ENCODE measurements around the gene DIP2C.

The DIP2C gene

DNA sequence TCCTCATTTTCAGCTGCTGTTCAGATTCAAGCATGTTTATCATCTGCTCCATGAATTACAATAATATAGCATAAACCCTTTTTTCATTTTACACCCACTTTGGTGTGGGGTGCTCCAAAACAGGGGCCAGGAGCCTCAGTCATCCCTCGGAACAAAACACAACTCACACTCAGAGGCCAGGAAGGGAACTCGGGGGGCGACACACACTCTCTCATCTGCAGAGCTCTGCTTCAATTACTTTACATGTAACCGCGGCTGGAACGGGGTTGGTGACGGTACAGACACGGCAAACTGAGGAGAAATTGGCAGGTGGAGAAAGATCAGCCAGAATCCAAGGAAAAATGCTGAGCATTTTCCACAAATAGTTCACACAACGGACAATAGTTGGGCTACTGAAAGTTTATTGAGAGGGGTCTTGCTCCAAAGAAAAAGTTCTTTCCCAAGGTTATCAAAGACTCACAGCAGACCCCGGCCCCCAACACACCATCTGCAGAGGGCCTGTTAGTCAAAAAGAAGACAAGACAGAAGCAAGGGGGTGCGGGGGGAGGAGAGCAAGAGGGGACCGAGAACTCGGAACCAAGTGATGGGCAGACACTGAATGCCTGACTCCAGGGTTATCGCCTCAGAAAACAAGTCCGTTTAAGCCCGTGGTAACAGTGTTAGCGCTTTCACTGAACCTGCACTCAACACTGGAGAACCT is 20.5 kb downstream of the DIP2C start:
- Histone ChIP-seq H3K4me1 (ENCODE audit: control insufficient read depth in 2 of 2, insufficient read depth in 2 of 2, low read length in 2 of 2) (no peaks in the 10 kb centered on the region), H3K27ac (ENCODE audit: low read depth in 2 of 2, low read length in 2 of 2) (no peak overlapping the region), H3K36me3 (ENCODE audit: control insufficient read depth in 2 of 2, insufficient read depth in 2 of 2, low read length in 2 of 2) (no peaks in the 10 kb centered on the region)

GRCh38 chr10:667602-668143 is 21.8 kb downstream of the DIP2C start:
- no peaks in the 10 kb centered on the region for H3K9me3 ChIP-seq (ENCODE audit: control insufficient read depth in 2 of 2, low read length in 2 of 2)
- no peaks in the 10 kb centered on the region for H3K4me1 ChIP-seq (ENCODE audit: control insufficient read depth in 2 of 2, insufficient read depth in 2 of 2, low read length in 2 of 2)
- H3K9ac ChIP-seq (ENCODE audit: low read depth in 1 of 2, low read length in 2 of 2), result no peak overlapping the region
- no peaks in the 10 kb centered on the region for H3K27me3 ChIP-seq (ENCODE audit: control insufficient read depth in 2 of 2, insufficient read depth in 2 of 2, low read length in 2 of 2)
- no peak overlapping the region for H3K4me3 ChIP-seq (ENCODE audit: low read length in 2 of 2)
- H3K27ac ChIP-seq (ENCODE audit: low read depth in 2 of 2, low read length in 2 of 2), result no peak overlapping the region
- no peaks in the 10 kb centered on the region for H3K36me3 ChIP-seq (ENCODE audit: control insufficient read depth in 2 of 2, insufficient read depth in 2 of 2, low read length in 2 of 2)

More for the DNA sequence above, 20.5 kb downstream of the DIP2C start:
- Histone ChIP-seq H3K9me3 (ENCODE audit: control insufficient read depth in 2 of 2, low read length in 2 of 2) (no peaks in the 10 kb centered on the region), H3K9ac (ENCODE audit: low read depth in 1 of 2, low read length in 2 of 2) (no peak overlapping the region), H3K4me3 (ENCODE audit: low read length in 2 of 2) (no peak overlapping the region), H3K27me3 (ENCODE audit: control insufficient read depth in 2 of 2, insufficient read depth in 2 of 2, low read length in 2 of 2) (no peaks in the 10 kb centered on the region)

- Histone ChIP-seq H3K27ac (ENCODE audit: low read depth in 2 of 2, low read length in 2 of 2) (no peak overlapping the region), H3K27me3 (ENCODE audit: control insufficient read depth in 2 of 2, insufficient read depth in 2 of 2, low read length in 2 of 2) (no peaks in the 10 kb centered on the region), H3K36me3 (ENCODE audit: control insufficient read depth in 2 of 2, insufficient read depth in 2 of 2, low read length in 2 of 2) (no peaks in the 10 kb centered on the region), H3K4me1 (ENCODE audit: control insufficient read depth in 2 of 2, insufficient read depth in 2 of 2, low read length in 2 of 2) (peaks cover 0 to 2% of the 10 kb centered on the region in 2 donors), H3K9ac (ENCODE audit: low read depth in 1 of 2, low read length in 2 of 2) (no peak overlapping the region), H3K9me3 (ENCODE audit: control insufficient read depth in 2 of 2, low read length in 2 of 2) (no peaks in the 10 kb centered on the region), H3K4me3 (ENCODE audit: low read length in 2 of 2) (no peak overlapping the region)
Observed at GRCh38 chr10:667096-667495, 22.4 kb downstream of the DIP2C start.

- Histone ChIP-seq H3K36me3 (ENCODE audit: control insufficient read depth in 2 of 2, insufficient read depth in 2 of 2, low read length in 2 of 2) (no peaks in the 10 kb centered on the region), H3K27me3 (ENCODE audit: control insufficient read depth in 2 of 2, insufficient read depth in 2 of 2, low read length in 2 of 2) (no peaks in the 10 kb centered on the region), H3K9me3 (ENCODE audit: control insufficient read depth in 2 of 2, low read length in 2 of 2) (no peaks in the 10 kb centered on the region), H3K4me1 (ENCODE audit: control insufficient read depth in 2 of 2, insufficient read depth in 2 of 2, low read length in 2 of 2) (peaks cover 5 to 7% of the 10 kb centered on the region in 2 donors), H3K9ac (ENCODE audit: low read depth in 1 of 2, low read length in 2 of 2) (no peak overlapping the region), H3K4me3 (ENCODE audit: low read length in 2 of 2) (no peak overlapping the region), H3K27ac (ENCODE audit: low read depth in 2 of 2, low read length in 2 of 2) (no peak overlapping the region)
Observed at GRCh38 chr10:666237-667012, 23.0 kb downstream of the DIP2C start.

DNA sequence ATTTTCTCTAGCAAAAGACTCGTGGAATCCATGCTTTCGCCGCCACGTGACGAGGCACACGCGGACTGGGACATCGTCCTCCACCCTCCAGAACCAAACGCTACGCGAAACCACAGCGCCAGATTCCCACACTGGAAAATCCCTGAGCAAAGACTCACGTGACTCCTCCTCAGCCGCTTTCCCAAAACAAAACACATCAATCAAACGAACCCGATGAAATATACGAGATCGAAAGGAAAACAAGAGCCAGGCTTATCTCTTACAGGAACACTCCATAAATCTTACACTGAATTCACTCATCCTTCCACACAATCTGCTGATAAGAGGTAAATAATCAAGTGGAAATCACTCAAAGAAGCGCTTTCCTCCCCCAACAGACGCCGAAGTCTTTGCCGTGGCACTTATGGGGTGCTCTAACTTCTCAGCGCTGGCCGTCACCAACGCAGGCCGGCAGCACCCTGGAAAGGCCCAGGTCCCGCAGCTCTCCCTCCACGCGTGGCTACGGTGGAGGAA is 23.8 kb downstream of the DIP2C start:
- Histone ChIP-seq H3K9me3 (ENCODE audit: control insufficient read depth in 2 of 2, low read length in 2 of 2) (no peaks in the 10 kb centered on the region), H3K27me3 (ENCODE audit: control insufficient read depth in 2 of 2, insufficient read depth in 2 of 2, low read length in 2 of 2) (no peaks in the 10 kb centered on the region), H3K36me3 (ENCODE audit: control insufficient read depth in 2 of 2, insufficient read depth in 2 of 2, low read length in 2 of 2) (no peaks in the 10 kb centered on the region), H3K9ac (ENCODE audit: low read depth in 1 of 2, low read length in 2 of 2) (no peak overlapping the region), H3K4me3 (ENCODE audit: low read length in 2 of 2) (peak overlapping the region in 1 of 2 donors; percentile 48), H3K4me1 (ENCODE audit: control insufficient read depth in 2 of 2, insufficient read depth in 2 of 2, low read length in 2 of 2) (peaks cover 13 to 14% of the 10 kb centered on the region in 2 donors), H3K27ac (ENCODE audit: low read depth in 2 of 2, low read length in 2 of 2) (no peak overlapping the region)

DNA sequence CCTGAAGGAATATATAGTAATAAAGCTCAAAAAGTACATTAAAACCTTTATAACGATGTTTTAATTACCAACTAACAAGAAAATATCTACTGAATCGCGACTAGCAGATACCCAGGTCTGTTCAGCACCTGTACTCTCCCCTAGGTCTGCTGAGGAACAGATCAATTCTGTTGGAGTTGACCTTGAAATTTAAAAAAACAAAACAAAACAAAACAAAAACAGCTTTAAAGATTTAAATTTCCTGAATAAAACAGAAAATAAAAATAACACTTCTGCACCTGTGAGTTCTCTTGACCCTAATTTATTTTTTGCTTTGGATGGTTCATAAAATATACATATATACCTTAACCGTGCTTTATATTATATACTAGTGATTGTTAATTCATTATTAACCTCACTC is 24.6 kb downstream of the DIP2C start:
- Histone ChIP-seq H3K4me1 (ENCODE audit: control insufficient read depth in 2 of 2, insufficient read depth in 2 of 2, low read length in 2 of 2) (peaks cover 14 to 15% of the 10 kb centered on the region in 2 donors), H3K4me3 (ENCODE audit: low read length in 2 of 2) (no peak overlapping the region), H3K27me3 (ENCODE audit: control insufficient read depth in 2 of 2, insufficient read depth in 2 of 2, low read length in 2 of 2) (no peaks in the 10 kb centered on the region), H3K27ac (ENCODE audit: low read depth in 2 of 2, low read length in 2 of 2) (no peak overlapping the region), H3K9ac (ENCODE audit: low read depth in 1 of 2, low read length in 2 of 2) (no peak overlapping the region), H3K36me3 (ENCODE audit: control insufficient read depth in 2 of 2, insufficient read depth in 2 of 2, low read length in 2 of 2) (no peaks in the 10 kb centered on the region), H3K9me3 (ENCODE audit: control insufficient read depth in 2 of 2, low read length in 2 of 2) (no peaks in the 10 kb centered on the region)

DNA sequence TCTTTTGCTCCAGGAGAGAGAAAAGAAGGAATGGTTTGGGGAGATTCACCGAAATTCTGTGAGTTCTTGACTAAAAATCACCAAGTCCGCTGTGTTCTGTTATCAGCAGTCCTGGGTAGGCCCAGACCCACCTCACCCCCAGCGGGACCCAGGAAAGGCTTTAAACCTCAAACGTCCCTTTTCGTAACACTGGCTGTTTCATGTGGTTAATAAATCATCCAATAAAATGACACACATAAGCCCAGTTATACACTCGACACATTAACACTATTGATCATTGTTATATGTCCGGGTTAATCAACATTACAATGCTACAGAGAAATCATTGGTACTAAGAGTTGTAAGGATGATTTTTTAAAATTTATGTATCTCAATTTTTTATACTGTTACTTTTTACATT is 25.2 kb downstream of the DIP2C start:
- no peaks in the 10 kb centered on the region for H3K9me3 ChIP-seq (ENCODE audit: control insufficient read depth in 2 of 2, low read length in 2 of 2)
- H3K4me1 ChIP-seq (ENCODE audit: control insufficient read depth in 2 of 2, insufficient read depth in 2 of 2, low read length in 2 of 2), result peaks cover 19% of the 10 kb centered on the region in 2 donors
- H3K36me3 ChIP-seq (ENCODE audit: control insufficient read depth in 2 of 2, insufficient read depth in 2 of 2, low read length in 2 of 2), result no peaks in the 10 kb centered on the region
- H3K4me3 ChIP-seq (ENCODE audit: low read length in 2 of 2), result no peak overlapping the region
- no peaks in the 10 kb centered on the region for H3K27me3 ChIP-seq (ENCODE audit: control insufficient read depth in 2 of 2, insufficient read depth in 2 of 2, low read length in 2 of 2)
- no peak overlapping the region for H3K9ac ChIP-seq (ENCODE audit: low read depth in 1 of 2, low read length in 2 of 2)
- no peak overlapping the region for H3K27ac ChIP-seq (ENCODE audit: low read depth in 2 of 2, low read length in 2 of 2)

- Histone ChIP-seq H3K4me1 (ENCODE audit: control insufficient read depth in 2 of 2, insufficient read depth in 2 of 2, low read length in 2 of 2) (peaks cover 19 to 22% of the 10 kb centered on the region in 2 donors), H3K27me3 (ENCODE audit: control insufficient read depth in 2 of 2, insufficient read depth in 2 of 2, low read length in 2 of 2) (no peaks in the 10 kb centered on the region), H3K27ac (ENCODE audit: low read depth in 2 of 2, low read length in 2 of 2) (no peak overlapping the region), H3K9ac (ENCODE audit: low read depth in 1 of 2, low read length in 2 of 2) (no peak overlapping the region), H3K9me3 (ENCODE audit: control insufficient read depth in 2 of 2, low read length in 2 of 2) (no peaks in the 10 kb centered on the region), H3K36me3 (ENCODE audit: control insufficient read depth in 2 of 2, insufficient read depth in 2 of 2, low read length in 2 of 2) (no peaks in the 10 kb centered on the region), H3K4me3 (ENCODE audit: low read length in 2 of 2) (no peak overlapping the region)
Observed at GRCh38 chr10:663831-664251, 25.6 kb downstream of the DIP2C start.

DNA sequence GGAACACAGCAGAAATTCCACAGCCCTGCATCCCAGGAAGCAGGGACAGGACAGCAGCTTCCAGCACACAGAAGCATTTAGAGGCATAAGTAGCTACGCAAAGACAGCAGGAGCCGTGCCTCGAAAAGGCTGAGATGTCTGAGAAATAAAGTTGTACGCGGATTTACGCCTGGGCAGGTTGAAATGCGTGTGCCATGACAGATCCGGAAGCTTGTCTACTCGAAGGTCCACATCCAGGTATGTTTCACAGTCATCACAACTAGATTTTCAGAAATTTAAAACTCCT is 26.1 kb downstream of the DIP2C start:
- H3K9ac ChIP-seq (ENCODE audit: low read depth in 1 of 2, low read length in 2 of 2), result no peak overlapping the region
- no peaks in the 10 kb centered on the region for H3K36me3 ChIP-seq (ENCODE audit: control insufficient read depth in 2 of 2, insufficient read depth in 2 of 2, low read length in 2 of 2)
- H3K4me1 ChIP-seq (ENCODE audit: control insufficient read depth in 2 of 2, insufficient read depth in 2 of 2, low read length in 2 of 2), result peaks cover 19 to 22% of the 10 kb centered on the region in 2 donors
- H3K9me3 ChIP-seq (ENCODE audit: control insufficient read depth in 2 of 2, low read length in 2 of 2), result no peaks in the 10 kb centered on the region
- no peak overlapping the region for H3K4me3 ChIP-seq (ENCODE audit: low read length in 2 of 2)
- H3K27ac ChIP-seq (ENCODE audit: low read depth in 2 of 2, low read length in 2 of 2), result no peak overlapping the region
- H3K27me3 ChIP-seq (ENCODE audit: control insufficient read depth in 2 of 2, insufficient read depth in 2 of 2, low read length in 2 of 2), result no peaks in the 10 kb centered on the region

Measured in mucosa of rectum (tissue), 2 donors.